Measurements from ENCODE around the gene PPARG.

The PPARG gene

DNA sequence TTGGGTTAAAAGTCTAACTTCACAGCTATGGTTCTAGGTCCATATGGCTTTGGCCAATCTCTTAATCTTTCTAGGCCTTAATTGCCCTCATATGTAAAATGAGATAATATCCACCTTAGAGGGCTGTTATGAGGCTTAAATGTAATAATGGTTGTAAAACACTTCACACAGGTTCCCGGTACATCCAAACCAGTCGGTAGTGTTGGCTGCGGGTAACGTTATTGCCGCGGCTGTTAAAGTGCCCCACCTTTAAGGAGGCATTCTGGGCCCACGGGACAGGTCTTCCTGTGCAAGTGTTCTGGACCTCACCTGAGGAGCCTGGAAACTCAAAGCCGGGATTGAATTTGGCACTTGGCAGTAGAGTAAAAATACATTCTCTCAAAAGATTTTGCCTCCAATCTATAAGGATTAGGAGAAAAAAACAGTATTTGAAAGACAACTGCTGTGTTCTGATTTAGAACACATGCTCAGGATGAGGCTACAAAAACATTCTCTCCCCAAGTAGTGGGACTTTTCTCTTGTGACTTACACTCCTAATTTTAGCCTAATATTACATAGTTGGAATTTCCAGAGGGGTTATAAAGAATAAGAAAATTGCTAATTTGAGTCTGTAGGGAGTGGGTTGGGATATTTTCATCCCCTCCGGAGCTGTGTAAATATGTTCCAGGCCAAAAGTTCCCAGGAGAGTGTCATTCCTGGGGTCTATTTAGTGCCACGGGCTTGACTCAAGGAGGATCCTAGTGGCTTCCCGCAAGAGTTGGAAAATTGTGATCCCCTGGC, 150.5 kb downstream of the PPARG start:
- TF ChIP-seq, protein P1, sequence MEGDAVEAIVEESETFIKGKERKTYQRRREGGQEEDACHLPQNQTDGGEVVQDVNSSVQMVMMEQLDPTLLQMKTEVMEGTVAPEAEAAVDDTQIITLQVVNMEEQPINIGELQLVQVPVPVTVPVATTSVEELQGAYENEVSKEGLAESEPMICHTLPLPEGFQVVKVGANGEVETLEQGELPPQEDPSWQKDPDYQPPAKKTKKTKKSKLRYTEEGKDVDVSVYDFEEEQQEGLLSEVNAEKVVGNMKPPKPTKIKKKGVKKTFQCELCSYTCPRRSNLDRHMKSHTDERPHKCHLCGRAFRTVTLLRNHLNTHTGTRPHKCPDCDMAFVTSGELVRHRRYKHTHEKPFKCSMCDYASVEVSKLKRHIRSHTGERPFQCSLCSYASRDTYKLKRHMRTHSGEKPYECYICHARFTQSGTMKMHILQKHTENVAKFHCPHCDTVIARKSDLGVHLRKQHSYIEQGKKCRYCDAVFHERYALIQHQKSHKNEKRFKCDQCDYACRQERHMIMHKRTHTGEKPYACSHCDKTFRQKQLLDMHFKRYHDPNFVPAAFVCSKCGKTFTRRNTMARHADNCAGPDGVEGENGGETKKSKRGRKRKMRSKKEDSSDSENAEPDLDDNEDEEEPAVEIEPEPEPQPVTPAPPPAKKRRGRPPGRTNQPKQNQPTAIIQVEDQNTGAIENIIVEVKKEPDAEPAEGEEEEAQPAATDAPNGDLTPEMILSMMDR (IDR thresholded peaks at IDR 0.05; ENCODE audit: extremely low read depth, missing control alignments): no peak
- no peak for DNase-seq (ENCODE audit: low spot score)

DNA sequence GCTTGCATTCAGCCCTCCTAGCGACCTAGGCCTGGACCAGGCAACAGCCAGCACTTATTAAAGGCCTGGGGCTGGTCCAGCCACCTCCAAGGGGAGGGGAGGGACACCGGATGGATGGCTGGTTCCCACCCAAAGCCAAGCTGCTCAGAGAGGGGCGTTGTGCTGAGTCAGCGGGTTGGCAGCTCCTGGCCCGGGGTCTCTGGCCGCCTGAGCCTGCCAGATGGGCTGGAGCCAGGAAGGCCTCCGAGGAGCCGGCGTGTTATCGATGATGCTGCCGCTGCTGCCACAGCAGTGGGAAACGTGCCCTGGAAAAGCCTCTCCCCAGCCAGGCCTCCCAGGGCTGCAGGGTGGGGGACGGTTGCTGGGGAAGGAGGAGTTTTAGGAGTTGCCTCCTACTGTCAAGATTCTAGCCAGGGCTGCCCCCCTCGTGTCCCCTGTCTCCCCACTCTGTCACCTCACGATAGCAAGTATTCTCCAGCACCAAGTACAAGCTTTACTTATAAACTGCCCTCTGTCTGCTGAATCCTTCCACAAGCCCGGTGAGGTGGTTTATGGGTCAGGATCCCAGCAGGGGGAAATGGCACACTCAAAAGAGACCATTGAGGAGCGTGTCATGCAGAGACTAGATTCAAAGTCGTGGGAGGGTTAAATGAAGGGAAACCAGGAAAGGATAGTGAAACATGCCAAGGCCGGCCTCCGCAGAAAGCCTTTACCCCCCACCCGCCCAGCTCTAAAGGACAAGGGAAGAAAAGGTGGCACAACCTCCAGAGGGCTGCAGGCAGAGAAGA, 152.3 kb downstream of the PPARG start:
- DNase-seq (ENCODE audit: low spot score): no peak
- TF ChIP-seq, protein P1 (IDR thresholded peaks at IDR 0.05; ENCODE audit: extremely low read depth, missing control alignments): no peak

DNA sequence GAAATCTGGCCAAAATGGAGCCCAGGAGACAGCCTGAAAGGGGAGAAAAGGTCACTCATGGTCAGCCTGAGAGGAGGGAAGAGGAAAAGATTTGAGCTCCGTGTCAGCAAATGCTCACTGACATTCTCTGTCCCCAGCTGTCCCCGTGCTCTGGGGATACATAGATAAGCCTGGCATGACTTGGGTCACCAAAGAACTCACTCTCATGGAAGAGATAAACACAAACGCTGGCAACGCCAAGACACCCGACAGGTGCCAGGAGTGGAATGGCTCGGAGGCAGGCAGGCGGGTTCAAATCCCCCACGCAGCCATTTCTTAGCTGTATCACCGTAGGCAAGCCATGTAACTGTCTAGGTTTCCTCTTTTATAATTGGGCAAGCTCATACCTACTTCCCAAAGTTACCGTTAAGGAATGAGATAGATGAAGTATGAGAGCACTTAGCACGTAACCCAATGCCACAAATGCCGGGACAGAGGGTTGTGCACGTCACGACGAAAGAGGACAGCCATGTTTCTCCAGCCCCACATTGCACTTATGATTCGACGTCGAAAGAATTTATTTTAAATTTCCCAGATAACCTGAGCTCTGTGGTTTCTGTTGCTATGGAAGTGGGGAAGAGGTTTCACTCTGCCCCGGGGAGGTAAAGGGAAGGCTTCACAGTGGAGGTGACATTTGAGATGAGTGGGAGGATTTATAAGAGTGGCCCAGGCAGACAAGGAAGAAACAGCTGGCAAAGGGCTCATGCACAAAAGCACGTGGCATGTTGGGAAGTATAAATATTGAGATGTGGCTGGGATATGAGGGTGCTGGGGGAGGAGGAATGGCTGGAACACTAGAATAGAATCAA, 154.0 kb downstream of the PPARG start:
- no peak for DNase-seq (ENCODE audit: low spot score)
- TF ChIP-seq, protein P1 (IDR thresholded peaks at IDR 0.05; ENCODE audit: extremely low read depth, missing control alignments): no peak

DNA sequence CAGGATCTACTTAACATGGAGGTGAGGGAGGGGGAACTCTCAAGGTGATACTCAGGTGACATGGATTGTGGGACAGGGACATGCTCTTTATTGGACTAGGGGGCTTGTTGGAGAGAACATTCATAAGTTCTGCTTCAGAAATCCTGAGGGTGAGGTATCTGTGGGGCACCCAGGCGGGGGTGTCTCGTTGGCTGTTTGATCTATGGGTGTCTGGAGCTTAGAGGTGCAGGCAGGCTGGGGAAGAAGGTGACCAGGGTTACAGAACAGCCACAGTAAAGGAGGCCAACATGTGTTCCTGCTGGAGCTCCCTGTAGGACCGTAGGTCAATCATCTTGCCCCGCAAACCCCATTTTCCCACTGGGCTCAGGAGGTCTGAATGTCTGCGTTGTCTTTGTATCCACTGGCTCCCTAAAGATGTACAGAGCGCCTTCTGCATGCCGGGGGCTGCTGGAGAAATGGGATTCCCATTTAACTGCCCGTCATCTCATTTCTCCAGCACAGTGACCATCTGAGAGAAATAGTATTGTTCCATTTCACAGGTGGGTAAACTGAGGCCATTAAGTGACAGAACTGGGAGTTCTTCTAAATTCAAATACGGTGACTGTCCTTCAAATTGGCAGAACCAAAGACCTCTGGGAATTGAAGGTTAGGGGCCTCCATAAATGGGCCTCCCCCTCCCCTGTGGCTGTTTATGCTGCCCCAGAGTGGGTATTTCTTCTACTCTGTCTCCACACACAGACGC, 155.1 kb downstream of the PPARG start:
- TF ChIP-seq, protein P1 (IDR thresholded peaks at IDR 0.05; ENCODE audit: extremely low read depth, missing control alignments): no peak
- no peak for DNase-seq (ENCODE audit: low spot score)

DNA sequence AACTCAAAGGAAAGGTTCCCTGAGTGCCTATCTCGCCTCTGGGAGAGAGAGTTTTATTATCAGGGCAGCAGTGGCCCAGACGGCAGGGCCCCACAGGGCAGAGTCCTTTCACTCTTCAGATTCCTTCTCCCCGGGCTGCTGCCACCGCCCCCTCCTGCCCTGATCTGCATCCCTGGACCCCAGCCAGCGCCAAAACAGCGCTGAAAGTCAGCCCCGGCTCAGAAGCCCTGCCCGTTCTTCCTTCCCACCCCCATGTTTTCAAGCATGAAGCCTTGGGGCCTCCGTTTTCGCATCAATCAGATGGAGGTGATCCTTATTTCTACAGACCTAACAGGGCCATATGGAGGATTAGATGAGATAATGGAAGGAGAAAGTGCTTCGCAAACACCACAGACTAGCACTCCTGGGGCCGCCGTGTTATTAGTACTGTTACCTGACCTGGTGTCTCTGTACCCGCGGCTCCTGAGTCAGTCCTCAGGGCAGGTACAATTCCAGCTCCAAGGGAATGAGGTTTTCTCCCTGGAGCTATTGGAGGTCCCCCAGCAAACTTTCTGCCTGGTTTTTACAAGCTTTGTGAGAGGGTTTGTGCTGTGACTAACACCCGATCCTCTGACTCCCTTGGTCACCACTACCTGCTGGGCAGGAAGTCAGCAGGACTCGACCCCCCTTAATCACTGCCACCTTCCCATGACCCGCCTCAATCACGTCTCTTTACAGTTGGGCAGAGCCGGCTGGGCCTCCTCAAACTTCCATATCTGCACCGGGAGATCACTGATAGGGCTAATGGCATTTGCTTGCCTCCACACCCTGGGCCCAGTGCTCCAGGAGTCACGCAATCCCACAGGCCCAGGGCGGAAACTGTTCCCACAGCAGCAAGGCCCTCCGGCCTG, 156.0 kb downstream of the PPARG start:
- TF ChIP-seq, protein P1 (IDR thresholded peaks at IDR 0.05; ENCODE audit: extremely low read depth, missing control alignments): no peak
- no peak for DNase-seq (ENCODE audit: low spot score)

Data from GM20000 (cell line).